HepG2 (cell line): ENCODE measurements around the gene NEK5. TPM values are rescaled to one million over a fixed set of nuclear protein-coding genes. Genes with fewer than 3 reads are reported as not detected.

Experiments used
- ELF3 ChIP-seq: IDR thresholded peaks from 2 replicates; pipeline ENCODE4 v1.6.1; 2016; ENCODE audit warnings: missing genetic modification reagents, missing compliant biosample characterization
- FOXJ3 ChIP-seq: sonication (generic); formaldehyde crosslinking; IDR thresholded peaks from 2 replicates; pipeline ENCODE4 v1.4.0; 2020; ENCODE audit warnings: missing genetic modification reagents, mild to moderate bottlenecking, borderline replicate concordance
- HDAC1 ChIP-seq: sonication (generic); formaldehyde crosslinking; IDR thresholded peaks from 2 replicates; pipeline ENCODE4 v1.5.1; 2020; ENCODE audit warnings: mild to moderate bottlenecking, missing genetic modification reagents
- KAT8 ChIP-seq: IDR thresholded peaks from 2 replicates; pipeline ENCODE4 v1.6.1; 2016; ENCODE audit warnings: missing genetic modification reagents, missing compliant biosample characterization
- KDM5A ChIP-seq: fragments of 200-600 bp; sonication (generic); IDR thresholded peaks from 2 replicates; pipeline ENCODE4 v1.7.0; 2018; ENCODE audit warnings: antibody characterized with exemption, mild to moderate bottlenecking, low read length, borderline replicate concordance
- MAZ ChIP-seq, 2 experiments: sonication (generic) in 1 of 2; formaldehyde crosslinking in 1 of 2; IDR thresholded peaks; 2 replicates each; pipeline versions ENCODE4 v1.5.0 to v1.6.1; 2012 to 2020; ENCODE audit warnings: low read depth in 2 of 2, mild to moderate bottlenecking in 2 of 2, borderline replicate concordance in 1 of 2, improper control_type of control experiment in 1 of 2, low read length in 1 of 2, missing genetic modification reagents in 1 of 2, moderate library complexity in 1 of 2
- MEF2D ChIP-seq: sonication (generic); formaldehyde crosslinking; IDR thresholded peaks from 2 replicates; pipeline ENCODE4 v1.5.1; 2020; ENCODE audit warnings: mild to moderate bottlenecking, missing genetic modification reagents
- MXD3 ChIP-seq: IDR thresholded peaks from 2 replicates; pipeline ENCODE4 v1.6.1; 2016; ENCODE audit warnings: mild to moderate bottlenecking, missing biosample characterization, missing genetic modification reagents
- PATZ1 ChIP-seq: sonication (generic); formaldehyde crosslinking; IDR thresholded peaks from 2 replicates; pipeline ENCODE4 v1.4.0; 2020; ENCODE audit warnings: missing genetic modification reagents
- RFXAP ChIP-seq: sonication (generic); formaldehyde crosslinking; IDR thresholded peaks from 2 replicates; pipeline ENCODE4 v1.4.0; 2020; ENCODE audit warnings: missing genetic modification reagents, borderline replicate concordance
- SALL1 ChIP-seq: sonication (generic); formaldehyde crosslinking; IDR thresholded peaks from 2 replicates; pipeline ENCODE4 v1.8.0; 2022; ENCODE audit warnings: mild to moderate bottlenecking, missing genetic modification reagents
- SKIL ChIP-seq: sonication (generic); formaldehyde crosslinking; IDR thresholded peaks from 2 replicates; pipeline ENCODE4 v1.8.0; 2022; ENCODE audit warnings: missing genetic modification reagents, mild to moderate bottlenecking, moderate library complexity, borderline replicate concordance
- SNAI1 ChIP-seq: sonication (generic); formaldehyde crosslinking; IDR thresholded peaks from 2 replicates; pipeline ENCODE4 v1.5.0; 2020; ENCODE audit warnings: mild to moderate bottlenecking, missing genetic modification reagents, borderline replicate concordance
- ZNF101 ChIP-seq: sonication (generic); formaldehyde crosslinking; IDR thresholded peaks from 2 replicates; pipeline ENCODE4 v1.4.0; 2020; ENCODE audit warnings: mild to moderate bottlenecking, low read depth, missing genetic modification reagents, borderline replicate concordance
- ZNF276 ChIP-seq: sonication (generic); formaldehyde crosslinking; IDR thresholded peaks from 2 replicates; pipeline ENCODE4 v1.4.0; 2020; ENCODE audit warnings: mild to moderate bottlenecking, low read depth, missing genetic modification reagents
- ZNF670 ChIP-seq: sonication (generic); formaldehyde crosslinking; IDR thresholded peaks from 2 replicates; pipeline ENCODE4 v1.8.0; 2022; ENCODE audit warnings: mild to moderate bottlenecking, missing genetic modification reagents, borderline replicate concordance
- ZNF800 ChIP-seq: sonication (generic); formaldehyde crosslinking; IDR thresholded peaks from 2 replicates; pipeline ENCODE4 v1.4.0; 2020; ENCODE audit warnings: missing genetic modification reagents
- ZNF891 ChIP-seq: sonication (generic); formaldehyde crosslinking; IDR thresholded peaks from 2 replicates; pipeline ENCODE4 v1.5.0; 2020; ENCODE audit warnings: mild to moderate bottlenecking, missing genetic modification reagents
- polyA plus RNA-seq, 8 experiments: library from polyadenylated mRNA; depleted of rRNA in 3 of 8; stranded (reverse) in 7 of 8; unstranded in 1 of 8; fragments of >200 nt; fragmentation: Illumina TruSeq in 4 of 8; extraction: Trizol in 4 of 8; gene quantifications; 2 replicates each; pipeline versions ENCODE4 v1.2.1 to v1.2.3, GENCODE V29; 2011 to 2016; ENCODE audit warnings: low read depth in 4 of 8, missing spikeins in 1 of 8, mixed read lengths in 1 of 8; ENCODE audit not compliant: insufficient read depth in 1 of 8
- total RNA-seq, 5 experiments: library from RNA; depleted of rRNA; stranded (reverse); fragments of >200 nt; fragmentation: Illumina TruSeq; extraction: Trizol; gene quantifications; 2 replicates each; pipeline ENCODE4 v1.2.3, GENCODE V29; 2016; ENCODE audit warnings: low read depth in 1 of 5

NEK5 gene
- total and polyA plus RNA-seq, 2 of the 13 experiments (the other 11 are each of a cell fraction or from before 2014, with no cell fraction given): 0.12 to 0.22 TPM

GRCh38 chr13:52128714-52129700 is at the start of gene NEK5 (continued):
- 0 out of 2 replicates have a peak, but pooled peaks have one; percentile 6 for TF ChIP-seq MEF2D
- TF ChIP-seq RFXAP (CRISPR knock-in tag): no peak
- peak; percentile 60; the same call in 1 of the 2 replicates for TF ChIP-seq SALL1
- TF ChIP-seq PATZ1 (CRISPR knock-in tag): peak; percentile 81
- TF ChIP-seq KAT8 (CRISPR knock-in tag): peak; percentile 55
- TF ChIP-seq SNAI1 (CRISPR knock-in tag): no peak
- no peak for TF ChIP-seq FOXJ3 (CRISPR knock-in tag)
- TF ChIP-seq HDAC1: peak; percentile 79; the same call in 1 of the 2 replicates
- peak; percentile 79; the same call in 1 of the 2 replicates for TF ChIP-seq ZNF891 (CRISPR knock-in tag)
- TF ChIP-seq ELF3 (CRISPR knock-in tag): peak; percentile 68
- TF ChIP-seq KDM5A: no peak
- TF ChIP-seq ZNF276 (CRISPR knock-in tag): 0 out of 2 replicates have a peak, but pooled peaks have one; percentile 55
- TF ChIP-seq ZNF101: no peak
- peak; percentile 26; the same call in 1 of the 2 replicates for TF ChIP-seq MAZ (IDR thresholded peaks at IDR 0.05; ENCODE audit: borderline replicate concordance, low read depth, low read length)
- 0 out of 2 replicates have a peak, but pooled peaks have one; percentile 19 for TF ChIP-seq MAZ (CRISPR knock-in tag; IDR thresholded peaks at IDR 0.05; ENCODE audit: low read depth)
- TF ChIP-seq ZNF800 (CRISPR knock-in tag): peak; percentile 56; the same call in 1 of the 2 replicates
- peak; percentile 75 for TF ChIP-seq MXD3
- TF ChIP-seq SKIL: 0 out of 2 replicates have a peak, but pooled peaks have one; percentile 14
- TF ChIP-seq ZNF670 (CRISPR knock-in tag): no peak
